ENCODE results near the gene INVS.

INVS gene

DNA sequence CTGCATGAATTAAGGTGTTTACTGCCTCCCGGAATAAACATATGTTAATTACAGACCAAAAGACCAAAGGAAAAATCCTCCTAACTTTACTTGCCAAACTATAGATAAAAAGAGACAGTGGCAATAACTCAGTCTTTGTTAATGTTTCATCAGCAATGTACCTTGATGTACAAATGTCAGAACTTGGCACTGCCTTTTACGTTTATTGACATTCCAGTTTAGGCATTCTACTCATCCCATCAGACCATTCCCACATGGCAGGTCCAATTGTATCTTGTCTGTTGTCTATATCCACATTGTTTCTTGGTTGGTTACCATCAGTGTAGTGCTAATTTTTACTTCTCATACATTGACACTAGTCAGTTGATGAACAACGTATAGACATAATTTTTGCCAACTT, 168.2 kb downstream of the INVS start:
- no peak for TF ChIP-seq TCF12 (IDR thresholded peaks at IDR 0.05; ENCODE audit: low read depth)
- no peak for TF ChIP-seq TEAD4 (IDR thresholded peaks at IDR 0.05)
- TF ChIP-seq CREB1 (IDR thresholded peaks at IDR 0.05; ENCODE audit: low read depth): no peak
- no peak for TF ChIP-seq NFIC (IDR thresholded peaks at IDR 0.05)
- no peak for TF ChIP-seq REST (IDR thresholded peaks at IDR 0.05; ENCODE audit: low read depth)
- no peak for TF ChIP-seq CEBPB (IDR thresholded peaks at IDR 0.05)
- no peak for TF ChIP-seq ZBTB7A (IDR thresholded peaks at IDR 0.05; ENCODE audit: low read depth)
- no peak for TF ChIP-seq YY1 (IDR thresholded peaks at IDR 0.05; ENCODE audit: low read depth)
- no peak for TF ChIP-seq EP300 (IDR thresholded peaks at IDR 0.05; ENCODE audit: borderline replicate concordance)

GRCh38 chr9:100268271-100268670, 169.2 kb downstream of the INVS start:
- no peak for TF ChIP-seq TEAD4 (IDR thresholded peaks at IDR 0.05)
- TF ChIP-seq FOXM1 (IDR thresholded peaks at IDR 0.05; ENCODE audit: borderline replicate concordance, low read depth): no peak
- TF ChIP-seq EP300 (IDR thresholded peaks at IDR 0.05; ENCODE audit: borderline replicate concordance): no peak
- no peak for TF ChIP-seq TCF12 (IDR thresholded peaks at IDR 0.05; ENCODE audit: low read depth)
- no peak for TF ChIP-seq TAF1 (IDR thresholded peaks at IDR 0.05; ENCODE audit: low read depth)
- no peak for TF ChIP-seq RAD21 (IDR thresholded peaks at IDR 0.05; ENCODE audit: low read depth)
- no peak for TF ChIP-seq CEBPB (IDR thresholded peaks at IDR 0.05)
- no peak for TF ChIP-seq YY1 (IDR thresholded peaks at IDR 0.05; ENCODE audit: low read depth)
- TF ChIP-seq CREB1 (IDR thresholded peaks at IDR 0.05; ENCODE audit: low read depth): no peak
- no peak for TF ChIP-seq EGR1 (IDR thresholded peaks at IDR 0.05)
- TF ChIP-seq REST (IDR thresholded peaks at IDR 0.05; ENCODE audit: low read depth): no peak
- TF ChIP-seq, protein P1, sequence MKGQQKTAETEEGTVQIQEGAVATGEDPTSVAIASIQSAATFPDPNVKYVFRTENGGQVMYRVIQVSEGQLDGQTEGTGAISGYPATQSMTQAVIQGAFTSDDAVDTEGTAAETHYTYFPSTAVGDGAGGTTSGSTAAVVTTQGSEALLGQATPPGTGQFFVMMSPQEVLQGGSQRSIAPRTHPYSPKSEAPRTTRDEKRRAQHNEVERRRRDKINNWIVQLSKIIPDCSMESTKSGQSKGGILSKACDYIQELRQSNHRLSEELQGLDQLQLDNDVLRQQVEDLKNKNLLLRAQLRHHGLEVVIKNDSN (IDR thresholded peaks at IDR 0.05): no peak
- no peak for TF ChIP-seq NFIC (IDR thresholded peaks at IDR 0.05)
- no peak for TF ChIP-seq ZBTB7A (IDR thresholded peaks at IDR 0.05; ENCODE audit: low read depth)
- TF ChIP-seq, protein P2, sequence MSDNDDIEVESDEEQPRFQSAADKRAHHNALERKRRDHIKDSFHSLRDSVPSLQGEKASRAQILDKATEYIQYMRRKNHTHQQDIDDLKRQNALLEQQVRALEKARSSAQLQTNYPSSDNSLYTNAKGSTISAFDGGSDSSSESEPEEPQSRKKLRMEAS (IDR thresholded peaks at IDR 0.05): no peak

GRCh38 chr9:100269656-100270055, 170.6 kb downstream of the INVS start:
- TF ChIP-seq RAD21 (IDR thresholded peaks at IDR 0.05; ENCODE audit: low read depth): no peak
- TF ChIP-seq ZBTB7A (IDR thresholded peaks at IDR 0.05; ENCODE audit: low read depth): no peak
- no peak for TF ChIP-seq YY1 (IDR thresholded peaks at IDR 0.05; ENCODE audit: low read depth)
- TF ChIP-seq NFIC (IDR thresholded peaks at IDR 0.05): no peak
- TF ChIP-seq EP300 (IDR thresholded peaks at IDR 0.05; ENCODE audit: borderline replicate concordance): no peak
- no peak for TF ChIP-seq TAF1 (IDR thresholded peaks at IDR 0.05; ENCODE audit: low read depth)
- TF ChIP-seq, protein P1 (IDR thresholded peaks at IDR 0.05): no peak
- TF ChIP-seq EGR1 (IDR thresholded peaks at IDR 0.05): no peak
- TF ChIP-seq, protein P2 (IDR thresholded peaks at IDR 0.05): no peak
- no peak for TF ChIP-seq REST (IDR thresholded peaks at IDR 0.05; ENCODE audit: low read depth)
- TF ChIP-seq FOXM1 (IDR thresholded peaks at IDR 0.05; ENCODE audit: borderline replicate concordance, low read depth): no peak
- TF ChIP-seq TCF12 (IDR thresholded peaks at IDR 0.05; ENCODE audit: low read depth): no peak
- TF ChIP-seq CEBPB (IDR thresholded peaks at IDR 0.05): no peak
- TF ChIP-seq CREB1 (IDR thresholded peaks at IDR 0.05; ENCODE audit: low read depth): no peak
- no peak for TF ChIP-seq TEAD4 (IDR thresholded peaks at IDR 0.05)

GRCh38 chr9:100277166-100277979, 178.3 kb downstream of the INVS start:
- TF ChIP-seq TAF1 (IDR thresholded peaks at IDR 0.05; ENCODE audit: low read depth) (no peak), REST (IDR thresholded peaks at IDR 0.05; ENCODE audit: low read depth) (no peak), FOXM1 (IDR thresholded peaks at IDR 0.05; ENCODE audit: borderline replicate concordance, low read depth) (no peak), EP300 (IDR thresholded peaks at IDR 0.05; ENCODE audit: borderline replicate concordance) (no peak), YY1 (IDR thresholded peaks at IDR 0.05; ENCODE audit: low read depth) (no peak), EGR1 (IDR thresholded peaks at IDR 0.05) (no peak), NFIC (IDR thresholded peaks at IDR 0.05) (no peak), TCF12 (IDR thresholded peaks at IDR 0.05; ENCODE audit: low read depth) (no peak), ZBTB7A (IDR thresholded peaks at IDR 0.05; ENCODE audit: low read depth) (no peak), CEBPB (IDR thresholded peaks at IDR 0.05) (no peak), RAD21 (IDR thresholded peaks at IDR 0.05; ENCODE audit: low read depth) (no peak), CREB1 (IDR thresholded peaks at IDR 0.05; ENCODE audit: low read depth) (no peak), TEAD4 (IDR thresholded peaks at IDR 0.05) (no peak)
- TF ChIP-seq, protein P2 (IDR thresholded peaks at IDR 0.05): no peak
- TF ChIP-seq, protein P1 (IDR thresholded peaks at IDR 0.05): no peak

Measured in Ishikawa (cell line).